GM18868 (cell line): ENCODE data around the gene NFATC3.
A peak's percentile ranks its signal among the peaks of the same experiment; 100 is the strongest.

ENCODE experiments used
- ATAC-seq: cut with Tn5 transposase; IDR thresholded peaks from one replicate; pipeline ENCODE4 v1.9.1; 2021; ENCODE audit warnings: mild to moderate bottlenecking, moderate library complexity; ENCODE audit not compliant: unreplicated experiment

The NFATC3 gene

DNA sequence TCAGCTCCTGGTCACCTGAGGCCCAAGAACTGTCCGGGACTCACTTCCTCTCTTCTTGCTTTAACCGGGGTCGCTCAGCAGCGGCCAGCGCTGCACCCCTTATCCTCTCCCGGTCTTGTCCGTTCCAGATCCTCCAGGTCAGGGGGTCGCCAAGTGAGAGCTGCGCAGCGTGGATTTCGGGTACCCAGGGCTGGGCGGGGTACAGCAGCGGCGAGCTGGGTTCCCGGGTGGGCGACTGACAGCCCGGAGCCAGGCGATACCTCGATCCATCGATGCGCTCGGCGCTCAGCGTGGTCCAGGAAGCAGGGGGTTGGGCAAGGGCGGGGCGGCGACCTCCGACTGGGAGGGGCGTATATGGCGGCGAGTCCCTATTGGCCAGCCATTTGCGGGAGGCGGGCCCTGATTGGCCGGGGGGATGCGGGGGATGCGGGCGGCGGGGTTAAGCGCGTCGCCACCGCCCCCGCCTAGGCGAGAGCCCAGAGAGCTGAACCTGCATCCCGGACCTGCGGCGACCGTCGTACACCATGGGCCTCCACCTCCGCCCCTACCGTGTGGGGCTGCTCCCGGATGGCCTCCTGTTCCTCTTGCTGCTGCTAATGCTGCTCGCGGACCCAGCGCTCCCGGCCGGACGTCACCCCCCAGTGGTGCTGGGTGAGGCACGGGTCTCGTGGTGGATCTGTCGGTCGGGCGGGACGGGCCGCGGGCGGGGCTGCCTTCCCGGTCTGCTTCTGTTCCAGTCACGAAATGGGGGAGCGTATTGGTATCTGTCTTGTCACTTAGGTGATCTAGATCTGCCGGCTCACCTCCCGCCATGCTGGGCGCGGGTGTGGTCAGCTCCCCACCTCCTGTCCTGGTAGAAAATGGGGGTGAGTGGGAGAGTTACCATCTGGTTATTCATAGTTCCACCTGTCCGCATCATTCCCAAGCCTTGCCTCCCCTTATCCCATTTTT, 160.0 kb downstream of the NFATC3 start, which contains the start of gene PLA2G15:
PLA2G15 (plus strand) TSS at position 471 of the 951 bp plus-strand sequence; CDS start at position 525, 54 bp downstream.
- ATAC-seq = peak; percentile 85

DNA sequence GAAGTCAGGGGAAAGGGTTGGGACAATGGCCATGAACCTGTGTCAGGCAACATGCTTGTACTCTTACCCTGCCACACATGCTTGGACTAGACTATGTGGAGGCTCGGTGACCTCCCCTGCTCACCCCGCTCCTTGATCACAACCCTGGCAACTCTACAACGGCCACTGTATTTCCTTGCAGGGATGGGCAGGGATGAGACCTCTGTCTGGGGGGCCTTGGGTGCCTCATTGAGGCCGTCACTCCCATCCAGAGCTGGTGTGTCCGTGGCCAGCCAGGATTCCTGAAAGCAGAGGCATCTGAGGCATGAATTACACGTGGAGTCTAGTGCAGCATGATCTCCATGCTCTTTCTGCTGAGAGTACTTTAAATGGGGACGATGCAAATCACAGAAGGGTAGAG, 161.0 kb downstream of the NFATC3 start:
- ATAC-seq = no peak

DNA sequence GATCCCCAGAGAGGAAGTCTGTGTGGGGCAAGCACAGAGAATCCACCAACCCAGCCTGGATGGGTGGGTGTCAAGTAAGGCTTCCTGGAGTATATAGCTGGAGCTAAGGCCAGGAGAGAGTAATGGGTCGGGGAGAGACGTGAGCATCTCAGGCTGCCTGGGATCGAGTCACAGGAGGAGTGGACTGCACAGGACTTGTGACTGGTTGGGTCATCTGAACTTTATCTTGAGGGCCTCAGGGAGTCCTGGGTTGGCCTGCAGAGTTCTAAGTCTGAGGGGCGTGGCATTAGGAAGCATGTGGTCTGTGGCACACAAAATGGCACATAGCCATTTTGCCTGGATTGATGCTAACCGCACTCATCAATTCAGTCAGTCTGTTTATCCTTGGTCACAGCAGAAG, 161.5 kb downstream of the NFATC3 start:
- no peak for ATAC-seq

DNA sequence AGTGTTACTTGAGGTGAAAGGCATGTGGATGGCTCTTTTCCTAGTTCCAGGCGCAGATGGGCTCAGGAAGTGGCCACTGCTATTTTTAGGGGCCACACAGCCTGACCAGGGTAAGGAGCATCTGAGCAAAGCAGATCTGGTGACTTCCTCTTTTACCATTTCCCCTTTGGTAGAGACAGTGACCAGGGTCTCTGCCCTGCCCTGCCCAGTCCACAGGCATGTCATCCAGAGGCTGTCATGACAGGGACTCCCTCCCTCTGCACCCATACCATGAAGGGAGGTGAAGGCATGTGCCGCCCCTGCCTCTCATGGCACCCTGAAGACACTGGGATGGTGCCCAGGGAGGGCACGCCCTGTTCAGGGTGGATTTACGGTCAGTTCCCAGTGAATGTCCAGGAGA, 162.2 kb downstream of the NFATC3 start:
- no peak for ATAC-seq

DNA sequence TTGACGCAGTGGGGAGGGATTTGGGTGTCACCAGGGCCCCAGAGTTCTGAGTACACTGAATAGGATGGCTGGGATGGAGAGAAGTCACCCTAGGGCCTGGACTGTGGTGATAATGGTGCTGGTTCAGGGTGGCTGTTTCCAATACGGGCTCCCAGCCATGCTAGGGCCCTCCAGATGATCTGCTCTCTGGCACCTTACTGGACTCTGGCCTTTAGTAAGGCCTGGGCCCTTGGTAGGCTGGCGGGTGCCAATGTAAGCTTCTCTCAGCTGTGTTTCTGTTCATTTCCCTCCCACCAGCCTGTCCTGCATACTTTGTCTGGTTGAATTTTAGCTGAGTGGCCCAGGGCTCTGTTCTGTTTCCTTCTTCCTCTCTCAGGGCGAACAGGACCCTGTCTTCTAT, 162.8 kb downstream of the NFATC3 start:
- ATAC-seq = no peak

DNA sequence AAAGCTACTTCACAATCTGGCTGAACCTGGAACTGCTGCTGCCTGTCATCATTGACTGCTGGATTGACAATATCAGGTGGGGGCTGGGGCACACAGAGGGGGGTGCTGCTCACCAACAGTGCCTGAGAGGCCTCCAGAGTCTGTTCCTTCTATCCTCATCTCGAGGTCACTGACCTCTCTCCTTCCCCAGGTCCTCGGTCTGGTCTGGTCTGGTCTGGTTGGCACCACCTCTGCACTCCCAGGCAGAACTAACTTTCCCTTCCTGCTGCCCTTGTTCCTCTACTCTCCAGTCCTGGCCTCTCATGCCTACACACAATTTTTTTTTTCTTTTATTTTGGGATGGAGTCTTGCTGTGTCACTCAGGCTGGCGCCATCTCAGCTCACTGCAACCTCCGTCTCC, 164.2 kb downstream of the NFATC3 start:
- no peak for ATAC-seq

DNA sequence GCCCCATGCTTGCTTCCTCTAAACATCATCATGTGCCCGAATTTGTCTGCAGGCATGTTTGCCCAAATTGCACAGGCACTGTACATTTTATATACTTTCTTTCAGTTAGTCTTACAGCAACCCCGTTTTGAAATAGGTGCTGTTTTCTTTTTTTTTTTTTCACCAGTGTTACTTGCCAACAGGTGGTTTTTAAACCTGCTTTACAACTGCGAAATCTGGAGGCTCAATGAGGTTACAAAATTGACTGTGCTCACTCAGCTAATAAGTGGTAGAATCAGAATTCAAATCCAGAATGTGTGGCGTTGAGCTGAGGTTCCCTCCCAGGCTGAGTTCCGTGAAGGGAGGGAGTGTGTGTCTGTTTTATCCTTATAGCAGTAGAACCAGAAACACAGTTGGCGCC, 165.8 kb downstream of the NFATC3 start:
- ATAC-seq = no peak

DNA sequence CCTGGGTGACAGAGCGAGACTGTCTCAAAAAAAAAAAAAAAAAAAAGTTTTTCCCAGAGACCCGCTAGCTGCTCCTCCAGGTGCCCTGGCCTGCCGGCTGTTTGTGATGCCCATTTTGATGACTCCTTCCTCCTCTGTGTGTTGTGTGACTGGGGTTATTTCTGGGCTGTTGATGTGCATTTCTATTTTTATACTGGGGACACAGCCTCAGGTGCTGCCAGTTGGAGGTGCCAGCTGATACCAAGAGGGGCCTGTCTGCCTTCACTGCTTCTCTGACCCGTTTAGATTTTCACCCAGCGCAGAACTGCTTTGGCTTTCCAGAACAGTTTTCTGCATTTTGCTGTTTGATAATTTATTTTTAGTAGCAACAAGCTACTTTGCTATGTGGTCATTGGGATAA, 166.7 kb downstream of the NFATC3 start:
- ATAC-seq = no peak

DNA sequence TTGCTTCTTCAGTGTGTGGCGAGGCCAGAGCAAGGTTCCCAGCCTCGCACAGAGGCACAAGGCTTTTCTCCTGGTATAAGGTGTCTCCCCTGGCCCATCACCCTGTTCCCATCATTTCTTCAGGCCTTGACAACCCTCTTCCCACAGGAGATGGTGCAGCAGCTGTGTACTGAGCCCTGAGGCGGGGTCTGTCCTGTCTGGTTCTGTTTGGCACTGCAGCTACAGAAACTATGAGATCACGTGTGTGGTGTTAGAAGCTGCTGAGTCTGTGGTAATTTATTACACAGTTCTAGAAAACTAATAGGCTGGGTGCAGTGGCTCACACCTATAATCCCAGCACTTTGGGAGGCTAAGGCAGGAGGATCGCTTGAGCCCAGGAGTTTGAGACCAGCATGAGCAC, 167.2 kb downstream of the NFATC3 start:
- ATAC-seq = no peak

DNA sequence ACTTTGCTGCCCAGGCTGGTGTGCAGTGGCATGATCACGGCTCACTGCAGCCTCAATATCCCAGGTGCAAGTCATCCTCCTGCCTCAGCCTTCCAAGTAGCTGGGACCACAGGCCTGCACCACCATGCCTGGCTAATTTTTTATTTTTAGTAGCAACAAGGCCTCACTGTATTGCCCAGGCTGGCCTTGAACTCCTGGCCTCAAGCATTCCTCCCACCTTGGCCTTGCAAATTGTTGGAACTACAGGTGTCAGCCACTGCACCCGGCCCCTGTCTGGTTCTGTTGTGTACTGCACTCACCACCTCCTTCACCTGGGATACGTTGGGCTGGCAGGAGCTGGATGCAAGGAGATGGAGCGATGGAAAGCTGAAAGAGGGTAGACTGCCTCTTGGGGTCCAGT, 168.6 kb downstream of the NFATC3 start:
- ATAC-seq = no peak

DNA sequence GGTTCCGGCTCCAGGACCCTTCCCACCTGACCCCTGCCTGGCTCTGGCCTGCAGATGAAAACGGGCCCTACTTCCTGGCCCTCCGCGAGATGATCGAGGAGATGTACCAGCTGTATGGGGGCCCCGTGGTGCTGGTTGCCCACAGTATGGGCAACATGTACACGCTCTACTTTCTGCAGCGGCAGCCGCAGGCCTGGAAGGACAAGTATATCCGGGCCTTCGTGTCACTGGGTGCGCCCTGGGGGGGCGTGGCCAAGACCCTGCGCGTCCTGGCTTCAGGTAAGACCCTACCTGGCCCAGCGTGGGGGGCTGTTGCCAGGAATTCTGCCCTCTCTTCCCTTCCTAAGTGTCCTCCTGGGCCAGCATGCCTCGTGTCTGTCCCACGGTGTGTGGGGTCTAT, 170.5 kb downstream of the NFATC3 start:
- ATAC-seq = no peak

DNA sequence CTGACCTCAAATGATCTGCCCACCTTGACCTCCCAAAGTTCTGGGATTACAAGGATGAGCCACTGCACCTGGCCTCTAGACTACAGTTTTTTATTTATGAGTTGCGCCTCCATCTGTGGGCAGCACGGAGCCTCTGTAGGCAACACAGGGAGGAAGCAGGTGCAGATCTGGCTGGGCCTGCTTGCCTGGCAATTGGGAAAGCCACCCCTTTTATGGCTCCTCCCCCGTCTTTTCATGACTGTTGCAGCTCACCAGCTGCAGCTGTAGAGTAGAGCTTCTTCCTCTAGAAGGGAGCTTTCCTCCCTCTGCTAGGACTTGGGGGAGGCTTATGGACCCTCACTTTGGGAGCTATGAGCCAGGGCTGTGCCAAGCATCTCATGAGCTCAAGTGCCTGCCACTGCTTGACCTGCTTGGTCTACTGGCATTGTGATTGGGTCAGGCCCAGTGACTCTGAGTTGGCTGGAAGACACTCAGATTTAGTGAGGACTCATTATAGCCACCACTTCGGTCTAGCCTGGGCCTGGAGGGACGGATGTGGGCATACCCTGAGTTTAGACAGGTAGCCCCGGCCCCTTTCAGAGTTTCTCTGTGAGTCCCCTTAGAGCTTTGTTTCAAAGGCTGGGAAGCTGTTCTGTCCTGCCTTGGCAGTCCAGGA, 172.2 kb downstream of the NFATC3 start:
- peak; percentile 60 for ATAC-seq

DNA sequence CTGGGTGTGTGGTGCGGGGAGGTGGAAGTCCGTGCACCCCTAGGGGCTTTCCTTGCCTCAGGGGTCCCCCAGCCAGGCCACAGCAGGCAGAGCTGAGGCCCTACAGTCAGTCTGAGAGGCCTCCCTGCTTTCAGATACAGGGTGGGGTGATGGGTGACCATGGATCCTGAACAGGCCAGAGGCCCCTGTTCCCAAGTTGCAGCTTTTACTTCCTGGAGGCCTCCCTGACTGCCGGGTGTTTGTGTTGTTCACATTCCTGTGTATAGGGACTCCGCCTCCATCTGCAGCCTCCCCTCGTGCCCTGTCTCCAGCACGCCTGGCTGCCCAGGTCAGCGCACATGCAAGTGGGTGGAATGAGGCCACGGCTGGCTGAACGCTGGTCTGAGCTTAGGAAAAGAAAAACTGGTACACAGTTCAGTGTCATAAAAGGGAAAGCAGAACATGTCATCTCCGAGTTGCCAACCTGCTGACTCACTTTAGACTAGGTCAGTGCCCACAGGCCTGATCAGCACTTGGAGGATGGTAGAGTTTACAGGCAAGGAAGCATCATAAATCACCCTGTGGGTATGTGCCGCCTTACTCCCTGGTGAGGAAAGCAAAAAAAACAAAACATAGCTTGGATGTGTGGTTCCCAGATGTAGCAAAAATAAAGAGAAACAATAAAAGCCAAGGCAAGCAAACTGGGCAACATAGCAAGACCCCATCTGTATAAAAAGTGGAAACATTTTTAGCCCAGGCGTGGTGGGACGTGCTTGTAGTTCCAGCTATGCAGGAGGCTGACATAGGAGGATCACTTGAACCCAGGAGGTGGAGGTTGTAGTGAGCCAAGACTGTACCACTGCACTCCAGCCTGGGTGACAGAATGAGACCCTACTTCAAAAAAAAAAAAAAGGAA, 173.0 kb downstream of the NFATC3 start:
- peak; percentile 28 for ATAC-seq

DNA sequence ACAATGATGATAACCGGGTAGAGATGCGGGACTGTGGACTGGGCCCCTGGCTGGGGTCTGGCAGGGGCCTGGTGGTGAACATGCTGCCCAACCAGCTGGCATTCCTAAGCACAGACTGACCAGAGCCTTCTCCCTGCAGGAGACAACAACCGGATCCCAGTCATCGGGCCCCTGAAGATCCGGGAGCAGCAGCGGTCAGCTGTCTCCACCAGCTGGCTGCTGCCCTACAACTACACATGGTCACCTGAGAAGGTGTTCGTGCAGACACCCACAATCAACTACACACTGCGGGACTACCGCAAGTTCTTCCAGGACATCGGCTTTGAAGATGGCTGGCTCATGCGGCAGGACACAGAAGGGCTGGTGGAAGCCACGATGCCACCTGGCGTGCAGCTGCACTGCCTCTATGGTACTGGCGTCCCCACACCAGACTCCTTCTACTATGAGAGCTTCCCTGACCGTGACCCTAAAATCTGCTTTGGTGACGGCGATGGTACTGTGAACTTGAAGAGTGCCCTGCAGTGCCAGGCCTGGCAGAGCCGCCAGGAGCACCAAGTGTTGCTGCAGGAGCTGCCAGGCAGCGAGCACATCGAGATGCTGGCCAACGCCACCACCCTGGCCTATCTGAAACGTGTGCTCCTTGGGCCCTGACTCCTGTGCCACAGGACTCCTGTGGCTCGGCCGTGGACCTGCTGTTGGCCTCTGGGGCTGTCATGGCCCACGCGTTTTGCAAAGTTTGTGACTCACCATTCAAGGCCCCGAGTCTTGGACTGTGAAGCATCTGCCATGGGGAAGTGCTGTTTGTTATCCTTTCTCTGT, 174.0 kb downstream of the NFATC3 start:
- ATAC-seq = no peak

DNA sequence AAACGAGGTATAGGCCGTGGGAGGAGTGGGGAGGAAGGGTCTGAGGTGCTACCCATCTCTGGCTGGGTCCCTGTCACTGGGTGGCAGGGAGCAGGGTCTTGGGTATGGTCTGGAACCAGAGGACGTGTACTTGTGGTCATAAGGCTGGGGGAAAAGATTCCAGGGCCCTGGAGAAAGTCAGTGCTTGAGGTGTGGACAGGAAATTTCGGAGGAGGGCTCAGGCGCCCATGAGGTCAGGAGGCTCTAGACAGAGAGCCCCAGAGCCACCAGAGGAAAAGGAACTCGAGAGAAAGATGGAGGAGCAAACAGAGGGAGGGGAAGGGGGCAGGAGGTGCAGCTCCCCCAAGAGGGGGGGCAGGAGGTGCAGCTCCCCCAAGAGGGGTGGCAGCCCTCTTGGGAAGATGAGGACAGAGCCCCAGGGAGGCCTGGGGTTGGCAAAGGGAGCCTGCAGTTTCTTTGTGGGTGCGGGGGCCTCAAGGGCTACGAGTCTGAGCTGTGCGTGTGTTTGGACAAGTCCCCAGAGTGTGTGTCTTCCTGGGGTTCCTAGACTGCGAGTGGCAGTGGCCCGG, 178.5 kb downstream of the NFATC3 start:
- no peak for ATAC-seq

DNA sequence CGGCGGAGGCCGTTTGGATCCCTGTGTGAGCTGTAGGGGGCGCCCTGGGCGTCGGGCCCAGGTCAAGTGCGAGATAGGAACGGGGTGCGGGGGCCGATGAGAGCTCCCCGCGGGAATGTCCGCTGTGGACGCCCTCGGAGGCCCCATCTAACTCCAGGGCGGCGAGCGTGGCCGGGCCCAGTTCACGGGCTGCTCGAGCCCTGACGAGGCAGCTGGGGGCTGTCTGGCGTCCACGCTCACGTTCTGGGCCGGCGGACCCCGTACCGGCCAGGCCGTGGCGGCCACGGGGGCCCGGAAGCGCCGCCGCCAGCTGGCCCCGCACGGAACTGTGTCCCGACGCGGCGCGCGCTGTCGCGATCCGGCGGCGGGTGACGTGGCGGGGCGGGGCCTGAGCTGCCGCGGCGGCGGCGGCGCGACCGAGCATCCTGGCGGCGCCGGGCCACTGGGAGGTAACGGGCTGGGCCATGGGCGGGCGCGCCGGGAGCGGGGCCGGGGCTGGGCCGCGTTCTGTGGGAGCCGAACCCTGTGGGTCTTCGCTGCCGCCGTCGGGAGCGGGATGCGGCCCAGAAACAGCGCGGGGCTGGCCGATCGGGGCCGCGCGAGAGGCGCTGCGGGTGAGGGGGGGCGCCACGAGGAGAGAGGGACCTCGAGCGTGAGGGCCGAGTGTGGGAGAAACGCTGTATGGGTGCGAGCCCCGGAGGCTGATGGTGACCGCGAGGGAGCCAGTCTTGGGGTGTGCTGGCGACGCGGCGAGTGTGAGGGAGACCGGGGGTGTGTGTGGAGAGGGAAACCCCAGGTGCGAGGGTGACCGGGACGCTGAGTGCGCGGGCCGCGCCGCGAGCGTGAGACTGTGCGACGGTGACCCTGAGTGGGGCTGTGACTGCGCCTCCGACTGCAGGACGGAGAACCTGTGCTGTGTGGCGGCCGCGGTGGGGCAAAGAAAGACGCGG, 179.2 kb downstream of the NFATC3 start, which contains the start of gene SLC7A6:
SLC7A6 (plus strand) TSS at position 399 of the 950 bp plus-strand sequence. CDS start 10,201 bp downstream, outside the sequence.
- peak; percentile 63 for ATAC-seq

DNA sequence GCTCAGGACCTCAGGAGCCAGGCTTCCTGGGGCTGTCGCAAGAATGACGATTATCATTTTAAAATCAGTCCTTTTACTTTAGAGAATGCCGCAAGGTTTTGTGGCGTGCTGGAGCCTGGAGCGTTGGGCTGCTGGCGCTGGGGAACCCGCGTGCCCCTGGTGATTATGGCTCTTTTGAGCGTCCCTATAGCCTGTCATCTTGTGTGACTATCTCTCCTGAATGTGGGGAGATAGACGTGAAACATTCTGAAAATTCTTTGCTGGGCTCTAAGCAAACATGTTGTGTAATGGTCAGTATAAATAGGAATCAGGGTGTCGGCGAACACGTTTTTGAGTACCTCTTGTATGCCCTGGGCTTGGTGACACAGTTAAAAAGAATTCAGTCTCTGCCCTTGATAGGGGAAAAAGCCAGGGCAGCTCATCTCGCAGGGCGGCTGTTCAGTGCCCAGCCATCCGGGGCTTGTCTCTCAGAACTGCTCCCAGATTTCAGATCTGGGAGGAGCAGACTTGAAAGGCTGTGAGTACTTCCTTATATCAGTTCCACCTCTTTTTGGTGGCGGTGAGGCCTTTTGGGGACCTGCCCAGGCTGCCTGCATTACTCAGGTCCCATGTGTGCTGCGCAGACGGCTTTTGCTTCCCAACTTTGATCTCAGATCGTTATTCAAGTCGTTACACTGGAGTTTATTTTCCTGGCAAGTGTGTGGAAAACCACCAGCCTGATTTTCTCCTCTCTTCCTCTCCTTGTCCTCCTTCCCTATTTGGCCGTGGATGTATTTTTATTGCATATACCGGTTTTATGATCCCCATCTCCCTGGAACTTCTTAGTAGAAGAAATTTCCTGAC, 180.1 kb downstream of the NFATC3 start:
- no peak for ATAC-seq
